Endothelial cell of hepatic sinusoid (primary cell): ENCODE data around the gene GCH1.

ENCODE experiments used
- in situ Hi-C: cut with HindIII; loops from 2 replicates; pipeline ENCODE4 v1.10.0; 2017; ENCODE audit warnings: low sequenced_read_pairs

Gene GCH1

DNA sequence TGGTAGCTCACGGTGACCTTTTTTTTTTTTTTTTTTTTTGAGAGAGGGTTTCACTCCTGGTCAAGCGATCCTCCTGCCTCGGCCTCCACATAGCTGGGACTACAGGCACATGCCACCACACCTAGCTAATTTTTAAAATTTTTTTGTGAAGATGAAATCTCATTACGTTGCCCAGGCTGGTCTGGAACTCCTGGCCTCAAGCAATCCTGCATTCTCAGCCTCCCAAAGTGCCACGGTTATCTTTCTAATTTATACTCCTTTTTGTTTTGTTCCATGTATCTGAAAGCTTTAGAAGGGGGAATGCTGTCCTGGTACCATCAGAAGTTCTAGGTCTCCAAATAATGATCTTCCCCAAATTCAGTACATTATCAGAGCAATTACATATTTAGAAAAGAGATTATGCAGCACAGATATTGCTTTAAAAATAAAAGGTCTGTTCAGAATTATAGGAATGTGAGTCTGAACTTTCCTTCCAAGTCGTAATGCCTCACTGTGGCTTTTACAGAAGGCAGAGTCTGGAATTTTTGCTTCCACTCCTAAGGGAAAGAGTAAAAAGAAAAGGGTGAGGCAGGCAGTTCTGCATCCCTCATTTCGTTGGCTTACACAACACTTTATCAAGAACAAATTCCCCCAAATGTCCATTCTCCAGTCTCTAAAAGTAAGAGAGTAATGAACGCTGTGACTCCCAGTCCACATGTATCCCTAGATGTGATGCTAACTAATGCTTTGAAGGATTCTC, 73.0 kb downstream of the GCH1 start:
- in situ Hi-C loops, result no loop called here

DNA sequence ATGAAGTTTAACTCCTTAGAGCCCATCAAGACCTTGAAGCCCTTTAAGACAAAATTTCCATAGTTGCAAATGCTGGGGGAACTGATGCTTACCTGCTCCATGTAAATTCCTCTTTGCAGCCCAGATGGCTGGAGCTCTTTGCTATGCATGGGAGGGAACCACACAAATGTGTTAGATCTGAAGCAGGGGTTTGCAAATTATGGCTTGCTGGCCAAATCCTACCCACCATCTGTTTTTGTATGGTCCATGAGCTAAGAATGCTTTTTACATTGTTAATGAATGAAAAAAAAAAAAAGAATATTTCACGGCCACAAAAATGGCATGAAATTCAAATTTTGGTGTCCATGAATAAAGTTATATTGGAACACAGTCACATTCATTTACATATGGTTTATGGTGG, 74.6 kb downstream of the GCH1 start:
- in situ Hi-C loops, result no loop called here

DNA sequence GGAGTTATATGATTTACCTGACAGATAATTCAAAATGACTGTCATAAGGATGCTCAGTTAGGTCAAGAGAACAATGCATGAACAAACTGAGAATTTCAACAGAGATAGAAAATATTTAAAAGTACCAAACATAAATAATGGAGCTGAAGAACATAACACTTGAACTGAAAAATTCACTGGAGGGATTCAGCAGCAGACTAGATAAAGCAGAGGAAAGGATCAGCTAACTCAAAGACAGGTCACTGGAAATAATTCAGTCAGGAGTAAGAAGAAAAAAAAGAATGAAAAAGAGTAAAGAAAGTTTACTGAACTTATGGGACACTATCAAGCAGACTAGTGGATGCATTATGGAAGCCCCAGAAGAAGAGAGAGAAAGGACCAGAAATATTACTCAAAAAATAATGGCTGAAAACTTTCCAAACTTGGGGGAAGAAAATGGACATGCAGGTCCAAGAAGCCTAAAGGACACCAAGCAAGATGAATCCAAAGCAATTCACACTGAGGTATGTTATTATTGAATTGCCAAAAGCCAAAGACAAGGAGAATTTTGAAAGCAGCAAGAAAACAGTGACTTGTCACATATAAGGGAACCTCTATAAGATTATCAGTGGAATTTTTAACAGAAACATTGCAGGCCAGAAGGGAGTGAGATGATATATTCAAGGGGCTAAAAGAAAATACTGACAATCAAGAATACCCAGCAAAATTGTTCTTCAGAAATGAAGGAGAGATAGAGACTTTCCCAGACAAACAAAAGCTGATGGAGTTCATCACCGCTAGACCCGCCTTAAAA, 78.7 kb downstream of the GCH1 start:
- in situ Hi-C loops, result no loop called here

DNA sequence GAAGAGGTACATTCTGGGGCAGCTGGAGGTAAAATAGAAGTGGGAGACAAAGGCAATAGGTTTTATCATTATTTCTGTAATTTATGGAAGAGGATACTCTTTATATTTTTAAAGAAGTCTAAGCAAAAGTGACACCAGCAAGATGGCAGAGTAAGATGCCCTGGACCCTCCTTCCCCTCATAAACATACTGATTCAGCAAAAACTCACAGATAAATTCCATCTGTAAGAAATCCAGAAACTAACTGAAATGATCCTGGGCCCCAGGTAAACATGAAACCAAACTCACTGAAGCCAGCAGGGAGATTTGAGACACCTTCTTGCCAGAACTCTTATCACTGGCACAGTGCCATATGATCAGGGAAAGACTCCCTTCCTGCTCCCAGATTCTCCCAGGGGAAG, 79.9 kb downstream of the GCH1 start:
- in situ Hi-C loops, result no loop called here

DNA sequence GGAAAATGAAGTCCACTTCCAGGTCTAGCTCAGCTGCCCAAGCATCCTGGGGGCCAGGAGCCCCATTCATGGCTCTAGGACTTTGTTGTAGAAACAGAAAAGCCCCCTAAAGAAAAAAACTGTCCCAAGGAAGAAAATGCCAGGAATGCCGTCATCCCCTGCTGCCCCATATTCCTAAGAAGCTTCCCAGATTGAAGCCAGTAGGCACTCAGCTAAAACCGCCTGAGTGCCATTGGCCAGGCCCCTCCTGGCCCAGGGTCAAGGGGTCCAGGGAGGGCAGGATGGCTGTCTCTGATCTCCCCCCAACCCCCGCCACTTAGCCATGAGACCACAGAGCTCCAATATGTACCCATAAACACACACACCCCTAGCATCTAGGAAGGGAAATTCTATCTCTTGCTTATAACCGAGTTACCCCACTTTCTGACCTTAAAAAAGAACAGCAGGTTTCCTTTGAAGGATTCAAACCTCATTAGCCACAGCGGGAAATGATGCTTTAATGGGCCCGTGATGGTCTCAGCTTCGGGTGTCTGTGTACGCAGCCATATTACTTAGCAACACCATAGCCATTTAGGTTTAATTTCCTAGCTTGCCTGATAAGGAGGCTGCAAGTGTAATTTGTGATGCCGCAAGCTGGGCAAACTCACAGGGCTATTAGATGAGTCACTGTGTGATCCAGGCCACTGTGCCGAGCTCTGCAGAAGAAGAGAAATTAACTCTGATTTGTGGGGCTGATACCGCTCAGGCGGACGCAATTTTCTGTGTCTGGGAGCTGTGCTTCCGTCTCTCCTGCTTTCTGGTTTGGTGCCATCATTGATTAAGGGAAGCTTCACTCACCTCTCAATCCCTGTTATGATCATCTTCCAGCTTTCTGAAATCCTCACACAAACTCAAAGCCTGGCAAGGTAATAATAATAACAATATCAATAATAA, 84.2 kb downstream of the GCH1 start:
- in situ Hi-C loops, result loop anchor here (5.0 kb wide), 2 partner anchors 69 to 86 kb away; no protein-coding TSS in a partner anchor

DNA sequence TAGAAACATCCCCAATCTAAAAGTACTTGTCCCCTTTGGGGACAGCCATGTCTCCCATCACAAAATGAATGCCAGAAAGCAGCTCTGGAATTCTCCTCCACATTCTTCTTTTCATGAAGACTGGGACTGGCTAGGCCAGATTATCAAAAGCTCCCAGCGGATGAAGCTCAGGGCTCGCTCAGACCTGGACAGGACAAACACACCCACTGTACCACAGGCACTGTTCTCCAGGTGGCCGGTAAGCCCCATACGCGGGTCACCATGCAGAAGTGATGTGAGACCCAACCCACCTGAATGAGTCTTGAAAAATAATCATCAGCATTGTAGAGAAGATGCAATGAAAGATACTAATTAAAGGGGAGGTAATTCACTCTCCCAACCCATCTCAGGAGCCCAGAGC, 85.1 kb downstream of the GCH1 start:
- in situ Hi-C loops, result loop anchor here (5.0 kb wide), 2 partner anchors 70 to 85 kb away; no protein-coding TSS in a partner anchor

DNA sequence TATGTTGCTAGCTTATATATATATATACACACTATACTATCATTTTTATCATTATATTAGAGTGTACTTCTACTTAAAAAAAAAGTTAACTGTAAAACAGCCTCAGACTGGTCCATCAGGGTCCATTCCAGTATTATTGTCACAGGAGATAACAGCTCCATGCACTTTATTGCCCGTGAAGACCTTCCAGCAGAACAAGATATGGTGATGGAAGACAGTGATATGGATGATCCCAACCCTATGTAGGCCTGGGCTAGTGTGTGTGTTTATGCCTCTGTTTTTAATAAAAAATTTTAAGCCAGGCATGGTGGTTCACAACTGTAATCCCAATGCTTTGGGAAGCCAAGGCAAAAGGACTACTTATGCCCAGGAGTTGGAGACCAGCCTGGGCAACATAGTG, 86.2 kb downstream of the GCH1 start:
- in situ Hi-C loops, result loop anchor here (5.0 kb wide), 2 partner anchors 71 to 84 kb away; no protein-coding TSS in a partner anchor

DNA sequence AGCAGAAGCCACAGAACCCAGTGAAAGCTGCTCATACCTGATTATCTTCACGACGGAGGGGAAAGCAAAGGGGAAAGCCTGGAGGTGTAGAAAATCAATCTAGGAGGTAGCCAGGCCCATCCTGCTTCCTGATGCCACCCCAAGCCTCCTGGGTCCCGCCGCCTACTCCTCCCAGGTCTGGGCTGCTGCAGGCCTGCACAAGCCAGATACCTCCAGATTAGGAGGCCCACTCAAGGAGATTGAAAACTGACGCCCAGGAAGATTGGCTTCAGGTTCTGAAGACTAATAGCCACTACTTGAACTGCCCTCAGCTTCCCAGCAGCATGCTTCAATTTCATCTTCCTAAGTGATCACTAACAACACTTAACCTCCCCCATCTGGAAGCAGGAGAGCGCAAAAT, 87.1 kb downstream of the GCH1 start:
- in situ Hi-C loops, result loop anchor here (5.0 kb wide), 2 partner anchors 72 to 83 kb away; no protein-coding TSS in a partner anchor

DNA sequence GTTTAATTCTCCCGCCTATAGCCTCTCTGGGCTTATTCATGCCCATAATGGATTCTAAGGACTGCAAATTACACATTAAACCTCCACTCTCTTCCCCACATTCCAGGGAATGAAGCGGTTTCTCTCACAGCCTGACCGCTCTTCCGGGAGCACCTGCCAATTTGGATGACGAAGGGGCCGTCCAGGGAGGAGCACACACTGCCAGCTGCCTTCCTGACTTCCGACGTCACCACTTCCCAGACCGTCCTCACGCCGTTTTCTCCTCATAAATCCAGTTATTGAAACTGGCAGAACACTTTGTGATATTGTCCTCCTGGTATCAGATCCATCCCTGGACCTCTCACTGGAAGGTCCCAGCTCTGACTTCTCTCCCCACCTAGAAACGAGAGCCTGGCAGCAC, 87.6 kb downstream of the GCH1 start:
- in situ Hi-C loops, result loop anchor here (5.0 kb wide), 2 partner anchors 72 to 83 kb away; no protein-coding TSS in a partner anchor

DNA sequence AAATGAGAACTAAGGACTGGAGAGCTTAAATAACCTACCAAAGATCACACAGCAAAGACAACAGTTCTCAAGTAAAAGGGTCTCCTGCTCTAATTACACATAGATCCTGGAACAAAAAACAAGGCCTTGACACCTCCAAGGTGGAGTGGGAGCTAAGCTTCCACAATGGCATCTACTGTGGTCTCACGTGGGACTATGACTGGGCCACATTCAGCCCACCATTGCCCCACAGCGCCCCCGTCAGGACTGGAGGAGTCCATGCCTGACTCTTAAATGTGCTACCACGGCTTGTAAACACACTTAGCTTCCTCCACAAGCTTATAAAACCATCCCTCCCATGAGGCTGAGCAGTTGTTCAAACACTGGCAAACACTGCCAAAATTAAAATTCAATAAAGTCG, 88.5 kb downstream of the GCH1 start:
- in situ Hi-C loops, result no loop called here

DNA sequence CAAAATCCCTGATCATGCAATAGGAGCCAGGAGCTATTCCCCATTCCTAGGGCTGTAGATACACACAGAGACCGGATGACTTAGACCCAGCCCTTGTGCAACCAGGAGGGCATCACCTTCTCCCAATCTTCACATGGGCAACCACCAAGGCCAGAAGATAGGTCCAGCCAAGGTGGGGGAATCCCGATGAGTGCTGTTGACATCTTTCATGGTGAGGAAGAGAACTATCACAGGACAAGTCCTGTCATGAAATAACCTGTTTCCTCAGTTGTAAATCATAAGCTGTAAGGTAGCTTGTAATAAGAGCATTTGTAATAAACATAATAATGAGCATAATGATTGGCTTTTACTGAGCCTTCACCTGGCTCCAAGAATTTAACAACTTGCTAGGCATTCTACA, 89.5 kb downstream of the GCH1 start:
- in situ Hi-C loops, result no loop called here

DNA sequence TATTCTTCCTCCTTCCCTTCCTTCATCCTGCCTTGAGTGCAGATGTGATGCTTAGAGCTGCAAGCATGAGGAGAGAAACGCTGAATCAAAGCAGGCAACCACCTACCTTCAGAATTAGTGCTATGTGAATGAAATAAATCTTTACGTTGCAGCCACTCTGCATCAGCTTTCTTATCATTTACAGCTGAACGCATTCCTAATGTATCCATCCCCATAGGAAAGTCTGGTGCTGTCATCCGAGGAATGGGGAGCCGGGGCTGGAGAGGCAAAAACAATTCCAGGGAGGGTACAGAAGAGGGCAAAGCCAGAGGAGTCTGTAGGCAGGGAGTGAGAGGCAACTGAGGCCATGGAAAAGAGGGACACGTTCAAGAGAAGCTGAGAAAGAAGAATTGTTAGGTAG, 90.0 kb downstream of the GCH1 start:
- in situ Hi-C loops, result no loop called here

DNA sequence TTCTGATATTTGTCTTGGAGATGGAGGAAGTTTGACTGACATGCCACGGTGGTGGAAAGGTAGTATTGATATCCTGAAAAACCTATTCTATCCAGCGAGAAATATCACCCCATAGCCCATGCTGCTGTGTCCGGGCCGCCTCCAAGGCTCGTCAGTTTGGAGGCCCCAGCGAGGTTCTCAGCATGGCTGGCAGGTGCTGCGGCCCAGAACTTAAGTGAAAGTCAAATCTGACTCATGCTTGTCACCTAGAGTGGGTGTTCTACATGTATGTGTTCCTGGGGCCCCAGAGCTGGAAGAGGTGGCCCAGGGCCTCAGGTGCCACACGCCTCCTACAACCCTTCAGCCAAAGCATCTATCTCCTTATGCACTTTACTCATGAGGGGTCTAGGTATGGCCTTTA, 92.9 kb downstream of the GCH1 start:
- in situ Hi-C loops, result no loop called here

DNA sequence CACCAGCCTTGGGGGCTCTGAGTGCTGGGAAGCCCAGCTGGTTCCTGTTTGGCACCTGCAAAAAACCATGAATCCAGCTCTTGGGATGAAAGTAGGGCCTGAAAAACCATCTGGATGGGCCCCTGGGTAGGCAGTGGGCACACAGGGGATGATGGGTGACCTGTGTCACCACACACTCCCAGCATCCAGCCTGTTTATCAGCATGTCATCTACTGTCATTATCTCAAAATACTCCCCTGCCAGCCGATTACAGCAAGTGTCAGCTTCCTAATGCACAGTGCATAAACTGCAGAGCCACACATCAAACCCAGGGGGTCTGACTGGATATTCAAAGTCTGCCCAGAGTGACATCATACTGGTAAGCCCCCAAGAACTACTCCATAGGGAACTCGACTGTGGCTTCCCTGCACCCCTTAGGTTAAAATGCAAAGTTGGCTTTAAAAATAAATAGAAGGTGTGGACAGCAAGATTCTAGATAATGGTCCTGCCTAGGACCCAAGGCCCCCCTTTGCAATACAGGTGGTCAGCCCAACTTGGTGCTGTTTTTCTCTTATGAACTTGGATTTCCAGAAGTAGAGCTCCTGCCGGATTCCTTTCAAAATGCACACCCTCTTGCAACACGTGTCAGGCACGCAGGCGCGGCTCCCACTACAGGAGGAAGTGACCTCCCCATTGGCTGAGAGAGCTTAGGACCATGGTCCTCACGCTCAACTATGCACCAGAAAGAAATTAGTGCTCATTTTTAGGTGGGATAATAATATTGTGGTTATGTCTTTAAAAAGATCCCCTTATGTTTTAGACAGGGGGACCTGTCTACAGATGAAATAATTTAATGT, 94.1 kb downstream of the GCH1 start:
- in situ Hi-C loops, result no loop called here

DNA sequence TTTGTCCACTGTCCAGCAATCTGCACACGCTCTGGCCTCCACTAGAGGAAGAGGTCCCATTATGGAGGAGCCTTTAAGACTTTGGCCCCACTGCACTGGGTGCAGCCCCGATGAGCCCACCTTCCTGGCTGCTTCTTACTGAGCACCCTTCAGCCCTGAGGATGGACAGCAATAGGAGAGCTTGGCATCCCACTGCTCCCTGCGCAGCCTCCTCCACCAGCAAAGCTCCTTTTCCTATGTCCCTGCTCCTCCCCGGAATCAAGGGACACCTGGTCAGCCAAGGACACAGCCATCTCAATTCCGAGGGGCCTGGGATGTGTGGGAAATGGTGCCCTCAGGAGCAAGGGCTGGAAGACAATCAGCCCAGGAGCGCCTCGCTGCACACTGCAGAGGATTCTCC, 94.7 kb downstream of the GCH1 start:
- in situ Hi-C loops, result no loop called here

DNA sequence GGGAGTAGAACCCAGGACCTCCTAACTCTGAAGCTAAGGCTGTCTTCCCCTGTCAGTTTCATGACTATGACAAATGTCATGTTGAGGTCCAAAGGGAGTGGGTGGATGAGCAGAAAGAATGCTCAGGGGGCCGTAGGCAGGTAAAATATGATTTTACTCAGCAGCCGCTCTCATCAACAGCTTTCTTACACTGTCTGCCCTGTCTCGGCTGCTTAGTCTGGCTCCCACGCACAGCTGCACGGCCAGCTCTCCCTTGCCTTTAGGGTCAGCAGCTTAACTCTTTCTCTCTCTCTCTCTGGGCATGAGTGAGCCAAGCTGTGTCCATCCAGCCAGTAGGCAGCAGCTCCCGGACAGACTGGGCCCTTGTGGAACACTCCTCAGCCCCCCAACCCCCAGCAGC, 95.2 kb downstream of the GCH1 start:
- in situ Hi-C loops, result no loop called here

DNA sequence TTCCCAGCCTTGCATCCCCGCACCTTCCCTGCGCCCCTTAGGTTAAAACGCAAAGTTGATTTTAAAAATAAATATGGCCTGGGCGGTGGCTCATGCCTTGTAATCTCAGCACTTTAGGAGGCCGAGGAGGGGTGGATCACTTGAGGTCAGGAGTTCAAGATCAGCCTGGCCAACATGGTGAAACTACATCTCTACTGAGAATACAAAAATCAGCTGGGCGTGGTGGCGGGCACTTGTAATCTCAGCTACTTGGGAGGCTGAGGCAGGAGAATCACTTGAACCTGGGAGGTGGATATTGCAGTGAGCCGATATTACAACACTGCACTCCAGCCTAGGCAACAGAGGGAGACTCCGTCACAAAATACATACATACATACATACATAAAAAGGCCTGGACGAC, 96.0 kb downstream of the GCH1 start:
- in situ Hi-C loops, result no loop called here

DNA sequence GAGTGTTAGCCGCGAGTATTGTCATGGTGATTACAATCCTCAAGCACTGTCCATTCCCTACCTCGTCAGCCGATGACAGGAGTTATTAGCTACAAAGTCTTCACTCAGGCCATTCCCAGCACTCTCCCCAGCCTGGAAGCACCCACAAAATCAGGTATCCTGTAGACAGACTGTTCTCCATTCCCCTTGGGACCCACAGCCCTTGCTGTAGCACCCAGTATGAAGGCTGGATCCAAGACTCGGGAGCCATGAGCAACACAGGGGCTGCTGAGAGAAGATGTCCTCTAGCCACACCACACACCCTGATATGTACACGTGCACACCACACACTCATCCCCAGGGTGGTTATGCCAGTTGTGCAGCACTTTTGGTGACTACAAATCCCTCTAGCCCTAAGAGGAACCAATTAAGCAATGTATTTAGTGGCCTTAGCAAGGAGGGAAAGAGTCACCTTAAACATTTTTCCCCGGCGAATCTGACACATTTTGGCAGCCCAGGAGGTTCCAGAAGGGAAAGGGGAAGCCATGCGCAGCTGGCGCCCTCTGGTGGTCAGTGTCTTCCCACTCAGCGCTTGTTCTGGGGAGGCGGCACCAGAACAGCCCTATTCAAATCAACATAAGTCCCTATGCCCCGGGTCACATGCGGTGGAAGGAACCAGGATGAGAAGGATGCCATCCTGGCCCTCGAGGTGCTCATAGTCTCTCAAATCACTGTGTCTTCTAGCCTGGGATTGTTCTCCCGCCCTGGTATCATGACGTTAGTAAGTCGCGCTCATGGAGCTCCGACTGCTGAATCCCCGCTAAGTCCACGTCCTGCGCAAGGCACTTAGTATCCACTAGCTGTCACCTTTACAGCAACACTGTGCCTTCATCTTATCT, 96.9 kb downstream of the GCH1 start:
- in situ Hi-C loops, result no loop called here

DNA sequence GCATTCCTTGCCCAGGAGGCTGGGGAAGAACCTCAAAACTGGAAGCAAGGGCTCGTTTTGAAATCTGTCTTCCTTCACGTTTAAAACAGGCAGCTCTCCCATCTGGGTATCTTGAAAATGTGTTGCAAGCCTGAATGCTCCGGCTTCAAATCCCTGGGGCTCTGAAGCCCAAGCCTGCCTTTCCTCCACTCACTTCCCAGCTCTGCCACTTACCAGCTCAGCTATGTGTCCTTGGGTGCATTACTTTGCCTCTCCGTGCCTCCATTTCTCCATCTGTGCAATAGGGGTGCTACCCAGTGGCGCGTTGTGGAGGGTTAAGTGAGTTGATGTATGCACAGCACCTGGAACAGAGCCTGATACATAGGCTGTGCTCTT, 97.6 kb downstream of the GCH1 start:
- in situ Hi-C loops, result no loop called here
